ENCODE results near the gene TALDO1.

- TF ChIP-seq TAF1 (IDR thresholded peaks at IDR 0.05; ENCODE audit: low read depth): no peak
- no peak for TF ChIP-seq RAD21 (IDR thresholded peaks at IDR 0.05; ENCODE audit: low read depth)
These were observed 48.7 kb upstream of the TALDO1 start for GRCh38 chr11:698493-699115.

Measured in Ishikawa (cell line).